Transverse colon (tissue), 4 donors: ENCODE results near the gene LBR. TPM values are rescaled to one million over a fixed set of nuclear protein-coding genes. Genes with fewer than 3 reads are reported as not detected.

Source experiments
- DNase-seq: peaks from one replicate; pipeline ENCODE4 v3.0.0-alpha.2; 2019
- H3K27ac ChIP-seq, 4 donors: fragments of 200-600 bp; sonication (generic); 2 replicates each; pipeline ENCODE4 v1.5.1; 2016 to 2018; ENCODE audit warnings: inconsistent platforms in 4 of 4
- H3K27me3 ChIP-seq: fragments of 200-600 bp; sonication (generic); 2 replicates; pipeline ENCODE4 v1.5.1; 2017; ENCODE audit warnings: inconsistent platforms
- H3K36me3 ChIP-seq, 4 donors: fragments of 200-600 bp; sonication (generic); 2 replicates each; pipeline ENCODE4 v1.5.1; 2017 to 2019; ENCODE audit warnings: inconsistent platforms in 4 of 4
- H3K4me1 ChIP-seq, 4 donors: fragments of 200-600 bp; sonication (generic); 2 replicates each; pipeline ENCODE4 v1.5.1; 2017 to 2020; ENCODE audit warnings: inconsistent platforms in 4 of 4
- H3K4me3 ChIP-seq, 4 donors: fragments of 200-600 bp; sonication (generic); 1 replicate in 1 of 4; 2 replicates in 3 of 4; pipeline versions ENCODE4 v1.5.1 to v1.6.1; 2017 to 2019; ENCODE audit warnings: inconsistent platforms in 4 of 4
- H3K9me3 ChIP-seq, 2 donors: fragments of 200-600 bp; sonication (generic); 2 replicates each; pipeline ENCODE4 v1.5.1; 2017 to 2019; ENCODE audit warnings: inconsistent platforms in 2 of 2
- EP300 ChIP-seq: sonication (generic); formaldehyde crosslinking; IDR thresholded peaks from one replicate; pipeline ENCODE4 v1.6.1; 2017; ENCODE audit warnings: antibody characterized with exemption, low read depth
- POLR2A ChIP-seq: fragments of 450-650 bp; IDR thresholded peaks from one replicate; pipeline ENCODE4 v1.6.1; 2016; ENCODE audit warnings: antibody characterized with exemption, mild to moderate bottlenecking, moderate library complexity
- POLR2AphosphoS5 ChIP-seq, 3 donors: sonication (generic); formaldehyde crosslinking; IDR thresholded peaks; one replicate each; pipeline ENCODE4 v1.6.1; 2016; ENCODE audit warnings: antibody characterized with exemption in 3 of 3
- WGBS, 2 donors: methylation state at CpG; one replicate each; pipeline ENCODE4 v1.1.5; 2018; ENCODE audit warnings: low coverage in 1 of 2; 5-methylcytosine and 5-hydroxymethylcytosine counted together
- in situ Hi-C, 4 donors: fragments of 200-750 bp; cut with MboI; loops; one replicate each; pipeline versions ENCODE4 v1.15.0 to v1.15.1; 2017; ENCODE audit warnings: low sequenced_read_pairs in 3 of 4, low pct_ligation_motif_present in 1 of 4, low pct_unique_long_range_greater_than_20kb in 1 of 4
- intact Hi-C: fragments of 100-400 bp; cut with DNase I; formaldehyde crosslinking; loops from one replicate; pipeline ENCODE4 v1.15.1; 2023; ENCODE audit warnings: low total_unique reads
- total RNA-seq, 4 donors: library from RNA; depleted of rRNA; stranded (reverse); fragments of >200 nt; gene quantifications; one replicate each; pipeline ENCODE4 v1.1.0, GENCODE V29; 2016
- TF ChIP-seq, protein P1 (sequence below), 5 experiments: fragments of 200-600 bp in 3 of 5; fragments of 450-650 bp in 2 of 5; sonication (generic) in 3 of 5; IDR thresholded peaks; 1 replicate in 2 of 5; 2 replicates in 3 of 5; pipeline ENCODE4 v1.5.1; 2016 to 2017; ENCODE audit warnings: antibody characterized with exemption in 5 of 5, inconsistent platforms in 3 of 5, mild to moderate bottlenecking in 2 of 5, moderate library complexity in 1 of 5

Gene LBR
- total RNA-seq, 4 donors from 2014 or later = 48.6 to 97.9 (median 75.1) TPM

DNA sequence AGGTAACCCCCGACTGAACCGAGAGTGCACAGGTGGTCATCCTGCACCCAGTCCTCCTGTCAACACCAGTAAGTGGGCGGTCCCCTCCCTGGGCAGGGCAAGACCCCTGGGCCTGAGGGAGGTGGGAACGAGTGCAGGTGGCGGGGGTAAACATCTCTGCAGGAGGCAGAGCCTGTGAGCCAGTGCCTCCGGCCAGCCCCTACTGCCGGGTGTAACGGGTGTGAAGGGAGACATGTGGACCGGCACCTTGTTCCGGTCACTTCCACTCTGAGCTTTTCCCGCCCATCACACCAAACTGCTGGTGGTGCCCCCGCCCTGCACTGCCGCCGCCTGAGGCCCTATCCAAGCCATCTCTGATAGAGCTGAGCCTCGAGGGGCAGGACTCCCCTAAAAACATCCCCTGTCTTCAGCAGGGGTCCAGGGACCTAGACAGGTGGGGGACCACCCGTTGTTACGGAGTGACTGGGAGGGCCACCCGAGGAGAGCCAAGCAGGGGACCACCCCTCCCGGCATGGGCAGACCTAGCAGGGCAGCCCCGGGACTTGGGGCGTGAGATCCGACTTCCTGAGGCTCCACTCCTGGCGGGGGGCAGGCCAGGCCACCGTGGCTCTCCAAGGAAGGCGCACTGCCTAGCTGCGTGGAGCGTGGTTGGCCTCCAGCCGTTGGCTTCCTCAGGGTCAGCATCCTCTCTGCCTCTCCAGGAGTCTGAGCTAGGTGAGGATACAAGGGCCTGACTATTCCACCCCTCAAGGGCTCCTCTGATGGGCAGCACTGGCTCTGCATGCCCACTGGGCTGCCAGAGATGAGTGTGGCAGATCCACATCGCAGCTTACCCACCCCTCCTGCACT is 43.8 kb upstream of the LBR start:
- no peak overlapping the region for H3K27ac ChIP-seq
- no peak for TF ChIP-seq POLR2AphosphoS5 (IDR thresholded peaks at IDR 0.05)
- TF ChIP-seq, protein P1, sequence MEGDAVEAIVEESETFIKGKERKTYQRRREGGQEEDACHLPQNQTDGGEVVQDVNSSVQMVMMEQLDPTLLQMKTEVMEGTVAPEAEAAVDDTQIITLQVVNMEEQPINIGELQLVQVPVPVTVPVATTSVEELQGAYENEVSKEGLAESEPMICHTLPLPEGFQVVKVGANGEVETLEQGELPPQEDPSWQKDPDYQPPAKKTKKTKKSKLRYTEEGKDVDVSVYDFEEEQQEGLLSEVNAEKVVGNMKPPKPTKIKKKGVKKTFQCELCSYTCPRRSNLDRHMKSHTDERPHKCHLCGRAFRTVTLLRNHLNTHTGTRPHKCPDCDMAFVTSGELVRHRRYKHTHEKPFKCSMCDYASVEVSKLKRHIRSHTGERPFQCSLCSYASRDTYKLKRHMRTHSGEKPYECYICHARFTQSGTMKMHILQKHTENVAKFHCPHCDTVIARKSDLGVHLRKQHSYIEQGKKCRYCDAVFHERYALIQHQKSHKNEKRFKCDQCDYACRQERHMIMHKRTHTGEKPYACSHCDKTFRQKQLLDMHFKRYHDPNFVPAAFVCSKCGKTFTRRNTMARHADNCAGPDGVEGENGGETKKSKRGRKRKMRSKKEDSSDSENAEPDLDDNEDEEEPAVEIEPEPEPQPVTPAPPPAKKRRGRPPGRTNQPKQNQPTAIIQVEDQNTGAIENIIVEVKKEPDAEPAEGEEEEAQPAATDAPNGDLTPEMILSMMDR (IDR thresholded peaks at IDR 0.05) = no peak
- no peak for TF ChIP-seq POLR2A
- TF ChIP-seq EP300 = no peak
- no peaks in the 10 kb centered on the region for H3K36me3 ChIP-seq
- H3K4me1 ChIP-seq = peaks cover 14 to 30% (median 27%) of the 10 kb centered on the region in 4 donors
- intact Hi-C loops = no loop called here
- no peak overlapping the region for H3K4me3 ChIP-seq
- no peaks in the 10 kb centered on the region for H3K27me3 ChIP-seq
- no peaks in the 10 kb centered on the region for H3K9me3 ChIP-seq
- no peak for DNase-seq
- 91% methylated on average over 29 of the region's 29 CpGs; no CpG with 5 or more reads in 1 of the 2 donors for WGBS, 2 donors
- in situ Hi-C loops = loop anchor here in 3 of 4 donors (10.0 kb wide), 2 partner anchors 503 to 513 kb away; no protein-coding TSS in a partner anchor

DNA sequence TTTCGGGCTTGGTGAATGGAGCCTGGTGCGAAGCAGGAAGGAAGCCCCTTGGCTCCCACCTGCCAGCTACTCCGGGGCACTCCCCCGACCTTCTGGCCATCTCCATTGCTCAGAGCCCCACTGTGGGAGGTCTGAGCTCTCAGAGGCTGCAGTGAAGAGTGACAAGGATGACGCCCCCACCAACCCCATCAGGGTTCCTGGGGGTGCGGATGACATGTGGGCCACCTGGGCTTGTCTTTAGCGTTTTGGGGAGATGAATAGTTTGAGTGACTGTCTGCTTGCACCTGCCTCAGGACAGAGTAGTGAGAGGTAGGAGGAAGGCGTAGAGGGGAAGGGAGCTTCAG is 43.2 kb upstream of the LBR start:
- intact Hi-C loops = no loop called here

DNA sequence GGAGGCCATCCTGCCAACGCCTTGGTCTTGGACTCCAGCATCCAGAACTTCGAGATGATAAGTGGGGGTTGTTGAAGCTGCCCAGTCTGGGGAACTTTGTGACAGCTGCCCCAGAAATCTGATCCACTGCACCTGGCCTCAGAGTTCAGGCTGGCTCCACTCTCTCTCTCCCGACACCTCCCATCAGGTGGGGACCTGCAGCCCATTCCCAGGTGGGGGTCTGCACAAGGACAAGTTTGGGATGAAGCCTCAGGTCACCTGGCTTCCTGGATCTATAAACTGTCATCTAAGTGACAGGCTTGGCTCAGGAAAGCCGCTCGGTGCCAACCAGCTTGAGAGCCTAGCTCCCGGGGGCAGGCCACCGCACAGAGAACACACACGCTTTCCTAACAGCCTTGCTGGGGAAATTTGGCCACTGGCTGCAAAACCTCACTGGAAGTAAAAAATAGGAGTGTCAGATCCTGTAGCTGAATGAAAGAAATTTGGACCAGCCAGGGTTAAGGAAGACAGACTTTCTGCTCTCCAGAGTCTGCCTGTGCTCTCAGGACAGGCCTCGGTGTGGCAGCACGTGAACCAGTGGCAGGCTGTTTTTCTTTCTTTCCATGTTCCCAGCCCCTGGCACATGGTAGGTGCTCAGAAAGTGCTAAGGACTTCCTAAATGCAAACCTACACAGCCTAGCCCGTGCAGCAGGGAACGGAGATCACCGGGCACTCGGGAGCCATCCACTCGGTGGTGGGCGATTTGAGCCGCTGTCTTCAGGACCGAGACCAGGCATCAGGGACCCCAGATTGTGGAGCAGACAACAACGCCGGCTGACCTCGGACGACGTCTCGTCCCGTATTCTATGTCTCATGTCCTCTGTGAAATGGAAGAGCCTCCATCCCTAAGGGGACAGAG is 42.6 kb upstream of the LBR start:
- no peak for DNase-seq
- in situ Hi-C loops = loop anchor here in 3 of 4 donors (10.0 kb wide), 2 partner anchors 504 to 514 kb away; no protein-coding TSS in a partner anchor
- peaks cover 17 to 35% (median 31%) of the 10 kb centered on the region in 4 donors for H3K4me1 ChIP-seq
- peak overlapping the region in 3 of 4 donors; percentile 40 to 61 (median 50) for H3K27ac ChIP-seq
- 87% methylated on average over 25 of the region's 25 CpGs; no CpG with 5 or more reads in 1 of the 2 donors for WGBS, 2 donors
- no peaks in the 10 kb centered on the region for H3K36me3 ChIP-seq
- TF ChIP-seq, protein P1 (IDR thresholded peaks at IDR 0.05) = no peak
- TF ChIP-seq EP300 (no peak), POLR2A (no peak), POLR2AphosphoS5 (IDR thresholded peaks at IDR 0.05) (no peak)
- no peak overlapping the region for H3K4me3 ChIP-seq
- H3K27me3 ChIP-seq = no peaks in the 10 kb centered on the region
- H3K9me3 ChIP-seq = no peaks in the 10 kb centered on the region
- intact Hi-C loops = no loop called here

More for the DNA sequence above, 43.2 kb upstream of the LBR start:
- Histone ChIP-seq H3K4me3 (no peak overlapping the region), H3K27me3 (no peaks in the 10 kb centered on the region), H3K27ac (peak overlapping the region in 3 of 4 donors; percentile 40 to 61 (median 50)), H3K36me3 (no peaks in the 10 kb centered on the region), H3K4me1 (peaks cover 14 to 30% (median 28%) of the 10 kb centered on the region in 4 donors), H3K9me3 (no peaks in the 10 kb centered on the region)
- in situ Hi-C loops = loop anchor here in 3 of 4 donors (10.0 kb wide), 2 partner anchors 504 to 514 kb away; no protein-coding TSS in a partner anchor
- TF ChIP-seq, protein P1 (IDR thresholded peaks at IDR 0.05) = no peak
- TF ChIP-seq POLR2A = no peak
- no peak for TF ChIP-seq POLR2AphosphoS5 (IDR thresholded peaks at IDR 0.05)
- no peak for TF ChIP-seq EP300
- no peak for DNase-seq
- 60 to 75% methylated on average over 1 to 8 of the region's 8 CpGs for WGBS, 2 donors

DNA sequence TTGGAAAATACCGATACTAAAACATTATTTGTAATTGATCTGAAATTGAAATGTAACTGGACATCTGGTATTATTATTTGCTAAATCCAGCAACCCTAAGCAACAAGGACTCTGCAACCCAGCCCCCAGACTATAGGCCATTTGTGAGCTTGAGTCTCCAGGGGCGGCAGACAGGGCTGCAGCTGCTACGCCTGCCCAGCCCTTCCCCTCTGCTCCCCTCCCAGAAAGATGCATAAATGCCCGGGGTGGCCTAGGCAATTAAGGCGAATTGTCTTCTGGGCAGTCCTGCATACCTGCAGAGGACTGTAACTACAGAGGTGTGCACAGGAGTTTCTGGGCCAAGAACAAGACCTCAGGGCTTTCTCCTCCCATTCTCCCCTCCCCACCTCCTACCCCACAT is 41.2 kb upstream of the LBR start:
- Histone ChIP-seq H3K9me3 (no peaks in the 10 kb centered on the region), H3K4me3 (no peak overlapping the region), H3K27me3 (no peaks in the 10 kb centered on the region), H3K4me1 (peaks cover 18 to 38% (median 26%) of the 10 kb centered on the region in 4 donors), H3K36me3 (no peaks in the 10 kb centered on the region), H3K27ac (peak overlapping the region in 1 of 4 donors; percentile 88)
- TF ChIP-seq POLR2A (no peak), POLR2AphosphoS5 (IDR thresholded peaks at IDR 0.05) (no peak), EP300 (no peak)
- TF ChIP-seq, protein P1 (IDR thresholded peaks at IDR 0.05) = no peak
- intact Hi-C loops (no loop called here), in situ Hi-C loops (no loop called here)
- DNase-seq = no peak
- 25 to 74% methylated on average over 4 to 5 of the region's 5 CpGs for WGBS, 2 donors
